Gastrocnemius medialis (tissue), 4 donors: ENCODE results near the gene ARL11. TPM values are rescaled to one million over a fixed set of nuclear protein-coding genes. Genes with fewer than 3 reads are reported as not detected.

Experiments
- ATAC-seq, 2 donors: fragments of 150-250 bp; one replicate each; pipeline ENCODE4 v1.9.1; 2016
- DNase-seq, 2 donors: peaks; one replicate each; pipeline ENCODE4 v3.0.0-alpha.2; 2019
- H3K27ac ChIP-seq, 4 donors: fragments of 200-600 bp; sonication (generic); 1 replicate in 1 of 4; 2 replicates in 3 of 4; pipeline ENCODE4 v1.5.1; 2016 to 2018; ENCODE audit warnings: mild to moderate bottlenecking in 2 of 4, moderate library complexity in 1 of 4
- H3K27me3 ChIP-seq, 3 donors: fragments of 200-600 bp; sonication (generic) in 2 of 3; 1 replicate in 1 of 3; 2 replicates in 2 of 3; pipeline versions ENCODE4 v1.5.1 to v1.6.0; 2016 to 2019; ENCODE audit warnings: mild to moderate bottlenecking in 1 of 3, moderate library complexity in 1 of 3
- H3K36me3 ChIP-seq, 2 donors: fragments of 200-600 bp; sonication (generic) in 1 of 2; one replicate each; pipeline ENCODE4 v1.5.1; 2017 to 2018
- H3K4me1 ChIP-seq, 2 donors: fragments of 200-600 bp; sonication (generic) in 1 of 2; one replicate each; pipeline ENCODE4 v1.5.1; 2016 to 2017; ENCODE audit warnings: mild to moderate bottlenecking in 2 of 2
- H3K4me3 ChIP-seq, 4 donors: fragments of 200-600 bp; sonication (generic) in 3 of 4; 1 replicate in 1 of 4; 2 replicates in 3 of 4; pipeline ENCODE4 v1.5.1; 2016 to 2019; ENCODE audit warnings: mild to moderate bottlenecking in 2 of 4
- H3K9me3 ChIP-seq, 3 donors: fragments of 200-600 bp; sonication (generic) in 2 of 3; 1 replicate in 1 of 3; 2 replicates in 2 of 3; pipeline ENCODE4 v1.5.1; 2016 to 2019
- POLR2A ChIP-seq, 2 donors: fragments of 450-650 bp; IDR thresholded peaks; one replicate each; pipeline ENCODE4 v1.6.1; 2017; ENCODE audit warnings: antibody characterized with exemption in 2 of 2, mild to moderate bottlenecking in 2 of 2, moderate library complexity in 2 of 2
- in situ Hi-C, 4 donors: fragments of 200-750 bp; cut with MboI; loops; one replicate each; pipeline versions ENCODE4 v1.15.0 to v1.8.0; 2017; ENCODE audit warnings: low sequenced_read_pairs in 4 of 4
- intact Hi-C: fragments of 100-400 bp; cut with DNase I; formaldehyde crosslinking; loops from one replicate; pipeline ENCODE4 v1.15.1; 2023; ENCODE audit warnings: low total_unique reads
- total RNA-seq, 4 donors: library from RNA; depleted of rRNA; stranded (reverse); fragments of >200 nt; gene quantifications; one replicate each; pipeline versions ENCODE4 v1.1.0 to v1.2.3, GENCODE V29; 2016
- TF ChIP-seq, protein P1 (sequence below), 5 experiments: fragments of 450-650 bp in 3 of 5; fragments of 200-600 bp in 2 of 5; sonication (generic) in 2 of 5; IDR thresholded peaks in 4 of 5; conservative IDR thresholded peaks in 1 of 5; 1 replicate in 4 of 5; 2 replicates in 1 of 5; pipeline ENCODE4 v1.5.1; 2016 to 2019; ENCODE audit warnings: antibody characterized with exemption in 5 of 5, mild to moderate bottlenecking in 3 of 5, moderate library complexity in 3 of 5

The ARL11 gene
- total RNA-seq, 4 donors from 2014 or later = 0.10 to 0.20 (median 0.12) TPM

DNA sequence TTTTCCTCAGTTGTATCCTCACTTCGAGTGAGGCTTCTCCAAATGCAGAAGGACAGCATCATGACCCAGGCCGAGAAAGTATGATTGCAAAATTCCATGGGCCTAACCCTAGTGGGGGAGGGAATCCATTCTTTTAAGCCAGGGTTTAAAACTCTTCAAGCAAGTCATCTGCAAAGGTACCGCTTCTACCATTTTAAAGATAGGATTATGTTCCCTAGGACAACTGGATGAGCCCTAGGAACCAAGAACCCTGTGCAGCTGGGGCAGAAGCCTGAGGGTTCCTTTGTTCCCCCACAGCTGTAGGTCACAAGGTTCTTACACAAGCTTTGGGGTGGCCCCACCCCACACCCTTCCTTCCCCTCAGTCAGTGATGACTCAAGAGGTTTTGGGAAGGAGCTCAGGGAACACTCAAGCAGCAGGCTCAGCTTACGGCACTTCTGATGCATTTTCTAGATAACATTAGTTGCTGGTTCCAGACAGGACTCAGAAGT lies 13.5 kb downstream of the ARL11 start:
- Histone ChIP-seq H3K9me3 (no peaks in the 10 kb centered on the region), H3K27me3 (no peaks in the 10 kb centered on the region), H3K4me3 (peak overlapping the region in 1 of 4 donors; percentile 14), H3K27ac (peak overlapping the region in 1 of 4 donors; percentile 20), H3K36me3 (no peaks in the 10 kb centered on the region), H3K4me1 (no peaks in the 10 kb centered on the region)
- ATAC-seq (peak in 1 of 2 donors; percentile 39), DNase-seq (peak; percentile 20 to 45)
- TF ChIP-seq, protein P1, sequence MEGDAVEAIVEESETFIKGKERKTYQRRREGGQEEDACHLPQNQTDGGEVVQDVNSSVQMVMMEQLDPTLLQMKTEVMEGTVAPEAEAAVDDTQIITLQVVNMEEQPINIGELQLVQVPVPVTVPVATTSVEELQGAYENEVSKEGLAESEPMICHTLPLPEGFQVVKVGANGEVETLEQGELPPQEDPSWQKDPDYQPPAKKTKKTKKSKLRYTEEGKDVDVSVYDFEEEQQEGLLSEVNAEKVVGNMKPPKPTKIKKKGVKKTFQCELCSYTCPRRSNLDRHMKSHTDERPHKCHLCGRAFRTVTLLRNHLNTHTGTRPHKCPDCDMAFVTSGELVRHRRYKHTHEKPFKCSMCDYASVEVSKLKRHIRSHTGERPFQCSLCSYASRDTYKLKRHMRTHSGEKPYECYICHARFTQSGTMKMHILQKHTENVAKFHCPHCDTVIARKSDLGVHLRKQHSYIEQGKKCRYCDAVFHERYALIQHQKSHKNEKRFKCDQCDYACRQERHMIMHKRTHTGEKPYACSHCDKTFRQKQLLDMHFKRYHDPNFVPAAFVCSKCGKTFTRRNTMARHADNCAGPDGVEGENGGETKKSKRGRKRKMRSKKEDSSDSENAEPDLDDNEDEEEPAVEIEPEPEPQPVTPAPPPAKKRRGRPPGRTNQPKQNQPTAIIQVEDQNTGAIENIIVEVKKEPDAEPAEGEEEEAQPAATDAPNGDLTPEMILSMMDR (IDR thresholded peaks at IDR 0.05 in 4 of 5, conservative IDR thresholded peaks at IDR 0.05 in 1 of 5) = no peak
- in situ Hi-C loops = no loop called here
- intact Hi-C loops = no loop called here

DNA sequence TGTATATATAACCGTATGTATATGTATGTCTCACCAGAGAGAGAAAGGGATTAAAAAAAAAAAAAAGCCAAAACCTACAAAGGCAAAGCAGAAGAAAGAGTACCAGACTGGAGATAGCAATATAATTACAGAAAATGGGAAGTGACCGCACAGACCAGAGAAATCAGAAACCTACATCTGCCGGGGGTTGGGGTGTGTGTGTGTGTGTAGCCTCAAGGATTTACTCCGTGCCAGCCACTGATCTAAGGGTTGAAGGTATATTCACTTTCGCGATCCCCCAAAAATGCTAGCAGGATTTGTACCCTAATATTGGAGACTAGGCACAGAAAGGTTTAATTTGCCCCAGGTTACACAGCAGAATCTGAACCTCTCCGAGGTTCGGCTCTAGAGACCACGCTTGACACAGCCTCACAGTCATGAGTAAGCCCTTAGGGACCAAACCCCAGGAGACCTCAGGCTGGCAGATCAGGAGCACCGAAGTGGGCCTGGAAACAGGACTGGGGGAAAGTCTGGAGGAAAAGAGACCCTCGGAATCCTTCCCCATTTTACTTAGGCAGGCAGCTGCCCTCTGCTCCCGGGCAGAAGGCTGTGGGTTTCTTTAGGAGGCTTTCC lies 14.8 kb downstream of the ARL11 start:
- peak overlapping the region in 1 of 4 donors; percentile 4 for H3K4me3 ChIP-seq
- H3K27me3 ChIP-seq = no peaks in the 10 kb centered on the region
- ATAC-seq (peak in 1 of 2 donors; percentile 30), DNase-seq (no peak)
- in situ Hi-C loops (no loop called here), intact Hi-C loops (no loop called here)
- H3K9me3 ChIP-seq = no peaks in the 10 kb centered on the region
- H3K27ac ChIP-seq = no peak overlapping the region
- TF ChIP-seq, protein P1 (IDR thresholded peaks at IDR 0.05 in 4 of 5, conservative IDR thresholded peaks at IDR 0.05 in 1 of 5) = no peak
- no peak for TF ChIP-seq POLR2A (IDR thresholded peaks at IDR 0.05)
- no peaks in the 10 kb centered on the region for H3K36me3 ChIP-seq
- no peaks in the 10 kb centered on the region for H3K4me1 ChIP-seq

DNA sequence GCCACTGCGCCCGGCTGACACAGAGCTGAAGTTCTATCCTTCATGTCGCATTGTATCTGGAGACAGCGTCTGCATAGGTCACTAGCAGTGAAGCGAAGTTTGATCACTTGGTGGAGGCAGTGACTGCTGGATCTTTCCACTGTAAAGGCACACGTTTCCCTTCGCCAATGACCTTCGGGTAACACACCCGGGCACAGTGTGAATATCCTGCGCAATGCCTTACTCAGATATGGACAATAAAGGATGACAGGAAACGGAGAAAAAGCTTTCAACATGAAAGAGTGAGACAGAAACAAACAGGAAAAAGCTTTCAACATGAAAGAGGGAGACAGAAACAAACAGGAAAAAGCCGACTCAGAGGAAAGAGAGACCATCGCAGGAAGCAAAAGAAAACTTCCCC lies 17.1 kb downstream of the ARL11 start:
- no peak for DNase-seq
- Histone ChIP-seq H3K27ac (no peak overlapping the region), H3K36me3 (no peaks in the 10 kb centered on the region), H3K4me1 (peaks cover 17 to 18% of the 10 kb centered on the region in 2 donors), H3K9me3 (no peaks in the 10 kb centered on the region), H3K4me3 (no peak overlapping the region), H3K27me3 (no peaks in the 10 kb centered on the region)
- no peak for TF ChIP-seq POLR2A (IDR thresholded peaks at IDR 0.05)
- TF ChIP-seq, protein P1 (IDR thresholded peaks at IDR 0.05 in 4 of 5, conservative IDR thresholded peaks at IDR 0.05 in 1 of 5) = no peak
- ATAC-seq = no peak
- in situ Hi-C loops (loop anchor here in 1 of 4 donors (5.0 kb wide), 1 partner anchor 202 kb away; no protein-coding TSS in a partner anchor), intact Hi-C loops (no loop called here)

- in situ Hi-C loops (loop anchor here in 1 of 4 donors (5.0 kb wide), 1 partner anchor 201 kb away; no protein-coding TSS in a partner anchor), intact Hi-C loops (no loop called here)
- Histone ChIP-seq H3K4me1 (peaks cover 29 to 31% of the 10 kb centered on the region in 2 donors), H3K27ac (no peak overlapping the region), H3K9me3 (no peaks in the 10 kb centered on the region), H3K27me3 (no peaks in the 10 kb centered on the region), H3K4me3 (no peak overlapping the region), H3K36me3 (no peaks in the 10 kb centered on the region)
- ATAC-seq = no peak
- DNase-seq = no peak
- no peak for TF ChIP-seq POLR2A (IDR thresholded peaks at IDR 0.05)
- TF ChIP-seq, protein P1 (IDR thresholded peaks at IDR 0.05 in 4 of 5, conservative IDR thresholded peaks at IDR 0.05 in 1 of 5) = no peak
These were observed 18.4 kb downstream of the ARL11 start for GRCh38 chr13:49646688-49647087.
